Right renal pelvis (tissue), 4 donors: ENCODE data around the gene NOL9. TPM values are rescaled to one million over a fixed set of nuclear protein-coding genes. Genes with fewer than 3 reads are reported as not detected.
A peak's percentile ranks its signal among the peaks of the same experiment; 100 is the strongest.
"Not testable (repeated sequence)": the region's sequence is repeated elsewhere in the genome, so short reads cannot be mapped to it uniquely, and the experiment has no call there.

ENCODE experiments used
- DNase-seq, 4 donors: peaks; one replicate each; pipeline ENCODE4 v3.0.0-alpha.2; 2013; ENCODE audit warnings: low read depth in 4 of 4, low spot score in 3 of 4, missing footprints in 1 of 4
- polyA plus RNA-seq, 4 donors: library from polyadenylated mRNA; unstranded; fragments of 120-200 nt; gene quantifications; one replicate each; pipeline ENCODE4 v1.2.1, GENCODE V29; 2013; ENCODE audit not compliant: insufficient read length in 4 of 4

Gene NOL9
- 10 to 100 TPM; 15.4 to 19.1 (median 16.3) TPM for polyA plus RNA-seq

- peak; percentile 86 to 95 (median 88) for DNase-seq
Measured at GRCh38 chr1:6554031-6554906, at the start of gene NOL9. TSS of gene NOL9 (minus strand) at chr1:6554513. CDS start at chr1:6554502, 11 bp downstream.

GRCh38 chr1:6603238-6603914 lies 49.1 kb upstream of the NOL9 start:
- DNase-seq = no peak

- no peak for DNase-seq
Measured at GRCh38 chr1:6602669-6603237, 48.4 kb upstream of the NOL9 start, which contains the start of gene KLHL21. TSS of gene KLHL21 (minus strand) at chr1:6602869. CDS start at chr1:6602817, 52 bp downstream.

GRCh38 chr1:6601923-6602668 lies 47.8 kb upstream of the NOL9 start:
- DNase-seq = no peak

- DNase-seq = no peak
Measured at GRCh38 chr1:6601049-6601922, 47.0 kb upstream of the NOL9 start.

GRCh38 chr1:6600410-6601048 lies 46.2 kb upstream of the NOL9 start:
- DNase-seq = no peak

GRCh38 chr1:6599991-6600390 lies 45.7 kb upstream of the NOL9 start:
- not testable (repeated sequence) for DNase-seq

- DNase-seq = no peak
Measured at GRCh38 chr1:6599141-6599975, 45.0 kb upstream of the NOL9 start.

- no peak for DNase-seq
Measured at GRCh38 chr1:6597777-6598131, 43.4 kb upstream of the NOL9 start.

GRCh38 chr1:6596886-6597776 lies 42.8 kb upstream of the NOL9 start:
- no peak for DNase-seq

- DNase-seq = no peak
Measured at GRCh38 chr1:6596351-6596750, 42.0 kb upstream of the NOL9 start.

- DNase-seq = no peak
Measured at GRCh38 chr1:6594977-6595740, 40.8 kb upstream of the NOL9 start.

- DNase-seq = no peak
Measured at GRCh38 chr1:6593810-6594209, 39.5 kb upstream of the NOL9 start.

- no peak for DNase-seq
Measured at GRCh38 chr1:6592865-6593593, 38.7 kb upstream of the NOL9 start.

- DNase-seq = no peak
Measured at GRCh38 chr1:6592441-6592840, 38.1 kb upstream of the NOL9 start.

GRCh38 chr1:6591644-6592043 lies 37.3 kb upstream of the NOL9 start:
- no peak for DNase-seq
